Stimulated activated CD8-positive, alpha-beta memory T cell treated with anti-CD3 and anti-CD28 coated beads, Interleukin-7, amount 100 ng/mL, for 24 hours (primary cell): ENCODE results near the gene APPL2.
A peak's percentile ranks its signal among the peaks of the same experiment; 100 is the strongest.

Experiments
- DNase-seq: peaks from one replicate; pipeline ENCODE4 v3.0.0-alpha.2; 2020; ENCODE audit warnings: low read depth

The APPL2 gene, protein sequence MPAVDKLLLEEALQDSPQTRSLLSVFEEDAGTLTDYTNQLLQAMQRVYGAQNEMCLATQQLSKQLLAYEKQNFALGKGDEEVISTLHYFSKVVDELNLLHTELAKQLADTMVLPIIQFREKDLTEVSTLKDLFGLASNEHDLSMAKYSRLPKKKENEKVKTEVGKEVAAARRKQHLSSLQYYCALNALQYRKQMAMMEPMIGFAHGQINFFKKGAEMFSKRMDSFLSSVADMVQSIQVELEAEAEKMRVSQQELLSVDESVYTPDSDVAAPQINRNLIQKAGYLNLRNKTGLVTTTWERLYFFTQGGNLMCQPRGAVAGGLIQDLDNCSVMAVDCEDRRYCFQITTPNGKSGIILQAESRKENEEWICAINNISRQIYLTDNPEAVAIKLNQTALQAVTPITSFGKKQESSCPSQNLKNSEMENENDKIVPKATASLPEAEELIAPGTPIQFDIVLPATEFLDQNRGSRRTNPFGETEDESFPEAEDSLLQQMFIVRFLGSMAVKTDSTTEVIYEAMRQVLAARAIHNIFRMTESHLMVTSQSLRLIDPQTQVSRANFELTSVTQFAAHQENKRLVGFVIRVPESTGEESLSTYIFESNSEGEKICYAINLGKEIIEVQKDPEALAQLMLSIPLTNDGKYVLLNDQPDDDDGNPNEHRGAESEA

DNA sequence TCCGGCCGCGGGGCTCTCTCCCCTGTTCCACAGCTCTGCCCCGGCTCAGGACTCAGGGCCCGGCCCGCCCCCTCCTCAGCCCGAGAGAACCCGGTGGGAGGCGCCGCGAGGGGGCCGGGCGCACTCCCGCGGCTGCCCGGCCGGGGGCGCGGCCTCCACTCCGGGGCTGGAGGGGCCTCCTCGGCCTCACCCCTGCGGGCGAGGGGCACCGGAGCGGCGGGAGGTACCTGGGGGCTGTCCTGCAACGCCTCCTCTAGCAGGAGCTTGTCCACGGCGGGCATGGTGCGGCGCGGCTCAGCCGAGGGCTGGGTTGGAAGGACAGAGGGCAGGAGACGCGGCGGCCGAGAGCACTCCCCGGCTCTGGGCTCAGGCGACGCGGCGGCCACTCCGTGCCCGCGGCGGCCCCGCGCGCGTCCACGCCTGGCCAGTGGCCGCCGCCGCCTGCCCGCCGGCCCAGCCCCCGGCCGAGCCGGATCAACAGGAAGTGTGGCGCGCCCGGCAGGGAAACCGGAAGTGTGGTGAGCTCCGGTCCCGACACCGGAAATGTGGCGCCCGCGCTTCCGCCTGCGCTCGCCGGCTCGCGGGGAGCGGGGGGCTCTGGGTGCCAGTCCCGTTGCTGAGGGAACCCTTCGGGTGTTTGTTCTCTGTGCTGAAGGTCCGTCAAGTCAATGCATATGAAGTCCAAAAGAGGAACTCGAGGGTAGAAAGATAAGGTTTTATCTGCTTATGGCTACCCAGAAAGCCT, at the start of gene APPL2:
Gene APPL2, minus strand, starts transcription at position 443 of the 745 bp plus-strand sequence. Its CDS starts 162 bp downstream, at position 281.
- DNase-seq: peak; percentile 75

DNA sequence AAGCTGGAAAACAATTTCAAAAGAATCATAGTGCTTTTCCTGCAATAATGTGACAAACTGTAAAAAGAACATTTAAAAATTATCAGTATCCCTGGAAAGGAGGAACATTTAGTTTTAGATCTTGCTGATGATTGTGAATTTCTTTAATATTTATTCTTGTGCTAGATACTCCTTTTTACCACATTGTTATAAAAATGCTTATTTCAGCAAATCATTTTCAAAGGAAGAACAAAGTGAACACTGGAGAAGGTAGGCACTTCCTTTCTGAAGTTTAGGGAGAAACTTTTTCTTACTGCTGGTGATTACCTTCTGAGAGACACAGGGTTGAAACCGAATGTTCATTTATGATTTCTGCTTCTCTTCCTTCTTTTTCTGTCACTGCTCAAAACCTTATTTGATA, 49.4 kb upstream of the APPL2 start:
- no peak for DNase-seq

DNA sequence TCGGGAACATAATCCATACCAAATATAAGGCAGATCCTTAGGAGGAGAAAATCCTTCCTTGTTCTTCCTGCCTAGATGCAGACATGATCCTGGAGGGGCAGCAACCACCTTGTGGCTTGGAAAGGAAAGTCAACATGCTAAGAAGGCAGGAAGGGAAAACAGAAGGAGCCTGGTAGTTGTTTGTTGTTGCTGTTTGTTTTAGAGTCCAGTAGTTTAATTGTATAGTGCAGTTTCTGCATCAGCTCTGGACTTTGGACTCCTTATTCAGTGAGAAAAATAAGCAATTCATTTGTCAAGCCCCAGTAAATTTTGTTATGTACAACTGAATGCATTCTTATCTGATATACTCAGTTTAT, 45.7 kb upstream of the APPL2 start:
- no peak for DNase-seq

DNA sequence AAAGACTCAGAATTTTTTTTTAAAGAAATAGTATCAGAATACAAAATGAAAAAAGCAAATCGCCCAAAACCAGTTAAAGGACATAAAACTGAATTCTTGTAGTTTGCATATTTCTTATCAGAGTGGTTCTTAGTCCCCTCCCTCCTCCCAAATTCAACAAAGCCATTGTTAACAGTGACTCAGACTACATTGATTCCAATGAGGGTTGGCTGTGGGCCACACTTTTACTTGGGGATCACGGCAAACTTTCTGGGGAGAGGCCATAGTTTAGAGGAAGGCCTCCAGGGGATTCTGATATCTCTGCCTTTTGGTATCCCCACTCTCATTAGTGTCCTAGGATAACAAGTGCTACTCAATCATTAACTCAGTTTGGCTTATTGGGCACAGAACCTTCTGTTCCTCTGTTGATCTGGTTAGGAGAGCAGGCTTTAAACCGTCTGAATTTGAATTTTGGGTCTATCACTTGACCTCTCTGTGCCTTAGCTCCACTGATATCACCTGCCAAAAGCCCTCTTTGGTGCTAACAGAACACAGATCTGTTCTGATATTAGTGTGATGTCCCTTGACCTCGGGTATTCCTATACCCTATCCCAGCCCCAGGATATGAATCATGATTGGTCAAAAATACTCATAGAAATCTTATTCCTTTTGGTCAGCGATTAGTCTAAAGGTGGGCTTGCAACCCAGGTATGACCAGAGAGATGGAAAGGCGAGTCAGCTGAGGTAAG, 45.2 kb upstream of the APPL2 start:
- no peak for DNase-seq

DNA sequence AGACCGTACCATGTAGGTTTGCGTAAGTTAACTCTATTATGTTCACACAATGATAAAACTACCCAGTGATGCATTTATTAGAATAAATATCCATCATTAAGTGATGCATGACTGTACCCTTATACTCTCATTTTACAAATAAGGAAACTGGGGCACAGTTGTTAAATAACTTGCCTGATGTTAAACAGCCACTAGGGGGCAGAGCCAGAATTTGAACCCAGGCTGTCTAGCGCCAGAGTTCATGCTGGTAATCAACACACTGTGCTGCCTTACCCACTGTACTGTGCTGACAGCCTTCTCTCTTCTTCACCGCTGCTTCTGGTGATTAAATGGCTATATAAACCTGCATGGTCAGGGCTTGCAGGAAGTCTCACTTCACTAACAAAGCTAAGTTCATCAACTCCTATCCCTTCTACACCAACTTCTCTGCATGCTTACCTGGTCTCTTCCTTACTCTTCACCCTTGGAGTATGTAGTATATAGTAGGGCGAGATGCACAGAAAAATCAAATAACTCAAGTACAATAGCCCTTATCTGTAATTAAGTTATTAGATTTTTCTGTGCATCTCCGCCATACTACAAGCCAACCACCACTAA, 43.6 kb upstream of the APPL2 start:
- no peak for DNase-seq

DNA sequence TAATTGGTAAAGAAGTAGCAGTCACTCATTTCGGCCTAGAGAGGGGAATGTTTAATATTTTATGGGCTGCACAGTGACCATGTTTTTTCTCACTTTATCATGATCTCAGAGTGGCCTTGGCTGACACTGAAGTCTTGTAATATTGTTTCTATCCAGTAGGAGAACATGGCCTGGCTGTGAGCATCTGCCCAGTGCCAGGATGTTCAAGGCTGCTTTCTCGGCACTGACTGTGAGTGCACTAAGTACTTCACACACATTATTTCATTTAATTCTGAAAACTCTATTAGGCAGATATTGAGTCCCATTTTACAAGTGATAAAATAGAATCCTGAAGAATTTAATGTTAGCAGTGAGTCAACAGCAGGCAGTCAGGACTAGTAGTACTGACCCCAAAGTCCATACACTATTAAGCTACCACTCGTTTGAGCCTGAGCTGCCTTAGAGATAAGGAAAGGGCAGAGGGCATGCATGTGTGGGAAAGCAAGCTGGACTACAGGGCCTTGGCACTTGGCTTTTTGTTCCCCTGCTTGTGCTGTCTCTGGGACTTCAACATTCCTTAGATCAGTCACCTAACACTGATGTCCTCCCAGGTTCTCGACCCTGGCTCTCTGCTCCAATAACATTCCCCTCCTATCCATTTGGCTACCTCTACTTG, 42.2 kb upstream of the APPL2 start:
- DNase-seq: no peak

DNA sequence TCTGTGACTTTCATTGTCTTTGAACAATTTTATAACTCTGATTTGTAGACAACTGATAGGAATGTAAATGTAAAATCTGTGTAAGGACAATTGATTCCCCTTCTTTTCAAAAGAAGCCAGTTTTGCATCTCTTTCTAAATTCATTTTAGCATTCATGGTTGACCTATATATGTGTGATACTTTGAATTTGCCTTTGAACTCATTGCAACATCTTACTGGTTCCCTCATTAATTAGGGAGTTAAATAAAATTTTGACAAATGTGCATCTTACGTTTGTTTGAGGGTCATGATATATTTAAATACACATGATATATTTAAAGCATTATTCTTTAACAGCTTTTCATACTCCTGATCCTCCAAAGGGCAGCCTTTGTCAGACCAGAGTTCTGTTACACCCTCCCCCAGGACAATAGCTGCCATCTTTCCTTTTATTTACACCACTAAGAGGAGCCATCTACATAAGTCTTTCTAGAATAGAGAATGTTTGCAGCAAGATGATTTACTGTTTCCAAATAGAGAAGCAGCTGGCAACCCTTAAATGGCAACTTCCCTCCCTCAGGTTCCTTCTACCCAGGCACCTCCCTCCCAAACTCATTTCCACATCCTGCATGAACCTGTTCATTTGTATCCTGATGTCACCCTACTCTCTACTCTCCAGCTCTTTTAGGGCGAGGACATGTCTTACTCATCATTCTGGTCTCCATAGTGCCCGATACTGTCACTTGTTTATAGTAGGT, 40.2 kb upstream of the APPL2 start:
- DNase-seq: no peak

DNA sequence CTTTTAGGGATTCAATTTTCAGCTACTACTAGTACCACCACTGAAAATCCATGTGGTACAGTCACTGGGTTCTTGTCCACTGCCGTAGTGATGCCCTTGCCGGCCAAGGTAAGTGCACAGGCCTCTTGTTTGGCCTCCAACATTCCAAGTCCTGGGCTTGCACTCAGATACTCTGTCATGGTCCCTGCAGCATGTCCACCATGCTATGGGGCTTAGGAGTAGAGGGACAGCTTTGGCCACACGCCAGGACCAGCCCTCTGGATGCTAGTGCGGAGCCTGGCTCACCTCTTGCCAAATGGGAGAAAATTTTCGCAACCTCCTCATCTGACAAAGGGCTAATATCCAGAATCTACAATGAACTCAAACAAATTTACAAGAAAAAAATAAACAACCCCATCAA, 38.6 kb upstream of the APPL2 start:
- DNase-seq: no peak

DNA sequence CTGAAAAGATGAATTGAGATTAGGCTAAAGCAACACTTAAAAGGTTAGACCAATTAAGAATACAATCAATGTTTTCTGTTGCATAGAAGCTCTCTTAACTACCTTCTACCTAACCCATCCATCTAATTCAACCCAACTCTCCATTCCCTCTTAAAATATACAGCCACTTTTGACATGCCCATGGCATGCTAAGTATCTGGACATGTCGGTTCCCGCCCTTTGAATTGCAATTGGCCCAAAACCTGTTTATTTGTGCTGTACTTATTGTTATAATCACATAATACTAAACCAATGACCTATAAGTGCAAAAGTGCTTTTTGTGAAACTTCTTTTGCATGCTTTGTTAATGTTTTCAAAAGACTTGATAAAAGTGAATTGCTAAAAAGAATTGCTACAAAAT, 37.6 kb upstream of the APPL2 start:
- no peak for DNase-seq

DNA sequence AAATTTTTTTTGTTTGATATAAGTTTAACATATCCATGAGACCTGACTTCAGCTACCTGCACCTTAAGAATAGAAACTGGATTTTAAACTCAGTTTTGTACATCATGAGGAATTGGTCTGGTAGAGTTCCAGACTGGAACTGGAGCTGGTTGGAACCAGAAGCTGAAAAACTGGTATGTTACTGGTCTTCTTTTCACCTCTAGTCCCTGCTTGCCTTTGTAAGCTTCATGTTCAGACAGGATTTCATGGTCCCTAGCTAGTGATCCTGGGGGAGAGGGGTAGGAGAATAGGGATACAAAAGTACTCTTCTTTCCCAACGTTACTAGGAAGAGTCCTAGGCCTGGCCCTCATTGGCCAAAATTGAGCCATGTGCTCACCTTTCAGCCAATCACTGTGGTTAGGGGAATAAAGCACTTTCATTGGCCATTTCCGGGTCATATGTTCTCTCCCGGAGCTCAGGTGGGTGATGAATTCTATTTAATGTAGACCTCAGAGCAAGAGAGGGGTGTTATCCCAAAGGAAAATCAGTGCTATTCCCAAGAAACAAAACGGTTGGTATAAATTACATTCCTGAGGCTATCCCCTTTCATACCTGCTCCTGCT, 36.9 kb upstream of the APPL2 start:
- no peak for DNase-seq

DNA sequence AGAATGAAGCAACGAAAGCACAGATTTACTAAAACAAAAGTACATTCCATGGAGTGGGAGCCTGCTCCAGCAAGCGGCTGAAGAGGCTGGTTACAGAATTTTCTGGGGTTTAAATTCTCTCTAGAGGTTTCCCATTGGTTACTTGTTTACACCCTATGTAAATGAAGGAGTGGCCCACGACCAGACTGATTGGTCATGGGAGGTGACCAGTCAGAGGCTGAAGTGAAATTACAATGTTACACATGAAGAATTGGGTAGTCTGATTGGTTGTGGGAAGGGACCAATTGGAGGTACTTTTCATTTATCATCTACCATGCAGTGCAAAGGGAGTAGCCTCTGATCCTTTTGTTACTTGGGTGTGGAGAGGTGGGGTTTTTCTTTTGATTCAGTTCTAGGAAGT, 36.2 kb upstream of the APPL2 start:
- DNase-seq: no peak

DNA sequence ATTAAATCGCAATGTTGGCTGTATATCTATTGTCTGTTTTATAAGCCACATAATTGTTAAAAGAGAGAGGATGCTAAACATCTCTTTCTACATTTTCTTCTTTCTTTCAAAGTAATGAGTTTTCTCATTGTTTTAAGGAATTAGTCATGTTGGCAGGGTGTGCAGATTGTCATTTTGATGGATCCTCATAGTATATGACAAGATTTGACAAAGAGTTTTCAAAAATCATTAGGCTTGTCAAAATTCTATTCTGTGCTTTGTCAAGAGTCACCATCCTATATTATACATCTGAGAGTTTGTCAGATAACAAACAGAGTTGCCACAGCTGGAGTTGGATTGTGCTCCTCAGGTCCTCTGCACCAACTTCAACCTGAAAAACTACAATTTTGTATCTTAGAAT, 35.4 kb upstream of the APPL2 start:
- no peak for DNase-seq

DNA sequence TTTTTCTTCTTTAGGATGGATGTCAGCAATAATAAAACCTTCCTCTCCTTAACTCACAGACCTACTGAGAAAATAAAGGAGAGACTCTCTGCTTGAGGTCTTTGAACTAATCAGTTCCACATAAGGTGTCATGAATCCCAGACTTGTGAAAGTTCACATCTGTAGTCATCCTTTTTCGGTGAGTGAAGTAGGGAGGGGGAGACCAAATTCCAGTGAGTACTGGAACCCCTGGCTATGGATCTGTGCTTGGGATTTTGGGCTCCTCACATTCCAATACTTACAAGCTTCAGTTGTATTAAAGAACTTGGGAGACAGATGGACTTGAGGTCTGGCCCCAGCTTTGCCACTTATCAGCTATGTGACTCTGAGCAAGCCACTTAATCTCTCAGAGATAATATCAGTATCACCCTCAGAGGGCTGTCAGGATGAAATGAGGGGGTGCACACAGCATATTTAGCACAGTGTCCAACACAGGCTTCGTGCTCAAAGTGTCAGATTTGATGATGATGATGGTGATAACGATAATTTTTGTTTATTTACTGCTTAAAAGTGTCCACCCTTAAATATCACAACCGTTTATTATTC, 34.8 kb upstream of the APPL2 start:
- DNase-seq: no peak

DNA sequence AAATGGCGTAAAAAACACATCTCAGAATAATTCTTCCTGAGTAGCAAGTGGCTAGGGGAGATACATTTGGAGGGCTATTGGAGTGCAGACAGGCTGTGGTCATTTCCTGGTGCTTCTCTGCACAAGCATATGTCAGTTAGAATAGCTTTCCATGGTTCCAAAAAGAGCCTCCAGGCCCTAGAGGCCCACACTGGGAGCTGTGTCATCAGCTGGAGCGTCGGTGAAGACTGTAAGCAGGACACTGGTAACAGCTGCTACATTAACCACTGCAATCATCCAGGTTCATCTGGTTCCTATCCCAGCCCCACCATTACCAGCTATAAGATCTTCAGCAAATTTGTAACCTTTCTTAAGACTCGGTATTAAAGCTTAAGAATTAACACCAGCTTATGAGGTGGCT, 31.7 kb upstream of the APPL2 start:
- no peak for DNase-seq

DNA sequence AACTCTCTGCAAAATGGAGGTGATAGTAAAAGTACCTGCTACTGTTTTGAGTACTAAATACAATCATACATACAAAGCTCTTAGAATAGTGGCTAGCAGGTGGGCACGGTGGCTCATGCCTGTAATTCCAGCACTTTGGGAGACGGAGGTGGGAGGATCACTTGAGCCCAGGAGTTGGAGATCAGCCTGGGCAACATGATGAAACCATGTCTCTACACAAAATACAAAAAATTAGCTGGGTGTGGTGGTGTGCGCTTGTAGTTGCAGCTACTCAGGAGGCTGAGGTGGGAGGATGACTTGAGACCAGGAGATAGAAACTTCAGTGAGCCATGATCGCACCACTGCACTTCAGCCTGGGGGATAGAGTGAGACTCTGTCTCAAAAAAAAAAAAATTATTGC, 28.8 kb upstream of the APPL2 start:
- no peak for DNase-seq

DNA sequence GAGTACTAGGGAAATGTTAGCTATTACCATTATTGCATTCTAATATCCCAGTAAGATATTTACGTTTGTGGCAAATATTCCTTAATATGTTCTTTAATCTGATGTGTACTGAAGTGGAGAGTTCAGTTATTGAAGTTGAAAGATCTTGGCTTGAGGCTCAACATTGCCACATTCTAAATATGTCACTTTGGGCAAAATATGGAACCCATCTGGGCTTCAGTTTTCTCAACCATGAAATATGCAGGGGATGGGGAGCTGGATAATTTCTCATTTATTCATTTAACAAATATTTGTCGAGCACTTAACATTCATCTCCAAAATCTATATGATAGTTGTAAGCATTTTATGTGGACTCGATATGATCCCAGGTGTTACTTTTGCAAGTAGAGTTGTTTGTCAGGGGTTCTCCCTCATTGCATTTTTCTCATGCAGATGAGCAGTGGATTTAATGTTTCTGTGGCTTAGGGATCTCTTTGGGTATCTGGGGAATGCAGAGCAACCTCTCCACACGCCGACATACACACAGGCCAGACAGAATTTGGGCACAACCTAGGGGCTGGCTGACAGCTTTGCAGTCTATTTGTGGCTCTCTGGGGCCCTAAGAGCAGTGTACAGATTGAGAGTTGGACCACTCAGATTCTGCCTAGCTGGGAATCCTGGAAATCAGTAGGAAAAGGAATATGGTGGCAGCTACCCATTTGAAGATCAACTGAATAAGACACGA, 26.6 kb upstream of the APPL2 start:
- no peak for DNase-seq

DNA sequence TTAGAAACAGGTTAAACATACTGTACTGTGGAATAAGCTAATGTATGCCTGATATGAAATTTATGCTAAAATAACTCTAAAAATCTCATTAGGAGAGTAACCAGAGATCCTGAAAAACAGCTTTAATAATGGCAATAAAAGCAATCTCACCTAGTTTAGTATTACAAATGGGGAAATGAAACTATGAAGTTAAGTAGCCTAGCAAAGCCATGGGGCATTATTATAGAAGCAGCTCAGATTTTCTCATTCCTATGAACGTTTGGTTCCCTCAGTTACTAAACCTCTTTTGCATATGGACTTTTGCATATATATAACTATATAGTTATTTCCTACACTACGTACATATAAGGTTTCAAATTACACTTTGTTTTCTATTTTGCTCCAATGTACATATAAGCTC, 25.0 kb upstream of the APPL2 start:
- DNase-seq: no peak

DNA sequence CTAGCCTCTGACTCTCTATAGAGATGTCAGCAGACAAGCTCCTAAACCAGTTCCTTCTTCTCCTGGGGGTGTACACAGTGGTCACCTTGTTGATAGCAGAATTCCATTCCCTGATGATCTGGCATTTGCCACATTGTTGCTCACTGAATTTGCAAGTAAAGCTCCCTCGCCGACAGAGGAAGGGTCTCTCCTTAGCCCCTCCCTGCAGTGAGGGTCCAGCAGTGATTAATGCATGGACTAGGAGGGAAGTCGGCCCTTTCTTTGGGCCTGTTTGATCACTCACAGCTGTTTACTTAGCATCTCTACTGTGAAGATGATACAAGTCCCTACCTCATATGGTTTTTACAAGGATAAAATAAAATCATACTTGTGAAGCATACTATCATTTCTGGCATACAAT, 23.3 kb upstream of the APPL2 start:
- no peak for DNase-seq

DNA sequence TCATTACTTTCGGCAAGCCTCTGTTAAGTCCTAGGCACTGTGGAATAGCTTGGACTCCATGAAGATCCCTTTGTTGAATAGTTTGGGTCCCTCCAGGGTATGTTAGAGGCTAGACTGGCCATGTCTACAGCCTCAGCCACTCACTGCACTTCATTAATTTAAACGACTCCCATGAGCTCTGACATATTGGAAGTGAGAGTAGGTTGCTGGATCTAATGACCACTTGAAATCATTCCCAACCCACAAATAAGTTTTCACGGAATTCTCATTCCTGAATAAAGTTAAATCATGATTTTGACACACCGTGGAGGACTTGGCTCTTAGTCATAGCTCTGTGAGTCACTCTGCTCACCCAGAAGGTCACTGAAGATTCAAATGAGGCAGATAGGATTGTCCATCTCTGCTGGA, 21.4 kb upstream of the APPL2 start:
- DNase-seq: no peak
